GM12801 (cell line): ENCODE data around the gene PYURF.

Source experiments
- TF ChIP-seq, protein P1 (sequence below): IDR thresholded peaks from one replicate; pipeline ENCODE4 v1.5.1; 2011; ENCODE audit warnings: control low read depth; ENCODE audit not compliant: insufficient read length; ENCODE audit errors: extremely low read depth

PYURF gene

DNA sequence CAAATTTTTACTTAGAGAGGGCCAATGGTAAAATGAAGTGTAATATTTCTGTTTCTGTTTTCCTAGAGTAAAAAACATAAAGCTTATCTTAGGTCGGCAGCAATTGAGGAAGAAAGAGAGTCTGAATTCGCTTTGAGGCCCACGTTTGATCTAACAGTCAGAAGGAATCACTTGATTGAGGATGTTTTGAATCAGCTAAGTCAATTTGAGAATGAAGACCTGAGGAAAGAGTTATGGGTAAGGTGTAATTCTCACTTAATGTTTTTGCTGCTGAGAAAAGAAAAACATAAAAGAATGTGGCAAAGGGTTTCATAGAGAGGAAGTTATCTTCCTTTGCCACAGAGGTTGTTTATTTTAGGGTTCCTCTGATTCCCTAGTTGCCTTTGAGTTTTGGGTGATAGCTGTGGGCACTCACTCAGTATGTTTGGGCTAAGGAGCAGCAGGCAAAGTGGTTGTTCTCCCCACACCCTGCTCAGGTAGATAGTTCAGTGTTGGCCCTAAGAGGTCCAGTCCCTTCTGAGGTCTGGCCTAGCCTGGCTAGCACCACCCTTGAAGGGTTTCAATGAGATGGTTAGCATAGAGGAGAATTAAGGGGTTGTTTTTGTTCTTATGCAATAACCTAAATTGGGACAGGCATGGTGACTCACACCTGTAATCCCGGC lies 34.3 kb downstream of the PYURF start:
- TF ChIP-seq, protein P1, sequence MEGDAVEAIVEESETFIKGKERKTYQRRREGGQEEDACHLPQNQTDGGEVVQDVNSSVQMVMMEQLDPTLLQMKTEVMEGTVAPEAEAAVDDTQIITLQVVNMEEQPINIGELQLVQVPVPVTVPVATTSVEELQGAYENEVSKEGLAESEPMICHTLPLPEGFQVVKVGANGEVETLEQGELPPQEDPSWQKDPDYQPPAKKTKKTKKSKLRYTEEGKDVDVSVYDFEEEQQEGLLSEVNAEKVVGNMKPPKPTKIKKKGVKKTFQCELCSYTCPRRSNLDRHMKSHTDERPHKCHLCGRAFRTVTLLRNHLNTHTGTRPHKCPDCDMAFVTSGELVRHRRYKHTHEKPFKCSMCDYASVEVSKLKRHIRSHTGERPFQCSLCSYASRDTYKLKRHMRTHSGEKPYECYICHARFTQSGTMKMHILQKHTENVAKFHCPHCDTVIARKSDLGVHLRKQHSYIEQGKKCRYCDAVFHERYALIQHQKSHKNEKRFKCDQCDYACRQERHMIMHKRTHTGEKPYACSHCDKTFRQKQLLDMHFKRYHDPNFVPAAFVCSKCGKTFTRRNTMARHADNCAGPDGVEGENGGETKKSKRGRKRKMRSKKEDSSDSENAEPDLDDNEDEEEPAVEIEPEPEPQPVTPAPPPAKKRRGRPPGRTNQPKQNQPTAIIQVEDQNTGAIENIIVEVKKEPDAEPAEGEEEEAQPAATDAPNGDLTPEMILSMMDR, result no peak

DNA sequence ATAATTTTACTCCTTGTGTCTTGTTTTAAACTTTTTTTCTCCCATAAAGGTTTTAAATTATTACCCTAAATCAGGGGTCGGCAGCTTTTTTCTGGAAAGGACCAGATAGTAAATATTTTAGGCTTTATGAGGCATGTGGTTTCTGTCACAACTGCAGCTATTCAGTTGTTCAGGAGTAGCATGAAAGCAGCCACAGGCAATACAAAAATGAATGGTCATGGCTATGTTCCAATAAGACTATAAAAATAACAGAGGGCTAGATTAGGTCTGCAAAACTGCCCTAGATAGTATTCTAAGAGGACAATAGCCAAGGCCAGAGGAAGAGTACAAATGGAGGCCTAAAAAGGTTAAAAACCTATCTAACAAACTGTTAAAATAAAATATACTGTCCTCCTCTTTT lies 42.0 kb downstream of the PYURF start:
- TF ChIP-seq, protein P1, result no peak

DNA sequence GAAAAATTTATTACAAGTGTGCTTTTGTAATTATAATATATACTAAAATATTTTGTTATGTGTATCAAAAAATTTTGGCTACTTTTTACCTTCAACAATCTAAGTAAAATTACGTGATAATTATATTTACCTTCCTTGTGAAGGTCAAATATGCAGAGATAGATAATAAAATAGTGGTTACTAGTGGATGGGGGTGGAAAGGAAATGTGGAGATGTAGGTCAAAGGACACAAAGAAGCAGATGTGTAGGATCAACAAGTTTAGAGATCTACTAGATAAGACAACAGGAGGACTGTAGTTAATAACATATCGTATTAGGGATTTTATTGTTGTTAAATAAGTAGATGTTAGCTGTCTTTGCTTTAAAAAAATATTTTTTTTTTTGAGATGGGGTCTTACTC lies 45.3 kb downstream of the PYURF start:
- TF ChIP-seq, protein P1, result no peak

DNA sequence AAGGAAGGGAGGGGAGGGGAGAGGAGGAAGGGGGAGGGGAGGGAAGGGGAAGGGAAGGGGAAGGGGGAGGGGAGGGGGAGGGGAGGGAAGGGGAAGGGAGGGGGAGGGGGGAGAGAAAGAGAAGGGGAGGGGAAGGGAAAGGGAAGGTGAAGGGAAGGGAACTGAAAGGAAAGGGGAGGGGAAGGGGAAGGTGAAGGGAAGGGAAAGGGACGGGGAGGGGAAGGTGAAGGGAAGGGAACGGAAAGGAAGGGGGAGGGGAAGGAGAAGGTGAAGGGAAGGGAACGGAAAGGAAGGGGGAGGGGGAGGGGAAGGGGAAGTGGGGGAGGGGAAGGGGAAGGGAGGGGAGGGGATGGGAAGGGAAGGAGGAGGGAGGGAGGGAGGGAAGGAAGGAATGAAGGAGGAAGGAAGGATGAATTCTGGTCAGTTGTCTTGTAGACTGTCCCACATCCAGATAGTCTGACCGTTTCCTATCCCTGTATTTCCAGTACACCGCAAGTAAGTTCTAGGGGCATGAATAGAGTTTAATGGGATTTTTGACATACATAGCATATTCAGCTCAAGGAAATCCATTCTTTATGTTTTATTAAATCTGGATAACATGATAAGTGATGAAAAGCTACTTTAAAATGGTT lies 46.2 kb downstream of the PYURF start:
- TF ChIP-seq, protein P1, result no peak
